KMS-11 (cell line): ENCODE data around the gene THRB.

Experiments used
- H2AFZ ChIP-seq: fragments of 200-600 bp; sonication (generic); 2 replicates; pipeline ENCODE4 v1.6.1; 2016; ENCODE audit warnings: antibody characterized with exemption, mixed run types, low read depth
- H3K27ac ChIP-seq: fragments of 200-600 bp; sonication (generic); 2 replicates; pipeline ENCODE4 v1.6.1; 2016; ENCODE audit warnings: mild to moderate bottlenecking, mixed run types
- H3K27me3 ChIP-seq: fragments of 200-600 bp; sonication (generic); 2 replicates; pipeline ENCODE4 v1.6.1; 2017; ENCODE audit warnings: mild to moderate bottlenecking, low read depth, mixed run types, moderate library complexity; ENCODE audit not compliant: insufficient read depth
- H3K36me3 ChIP-seq: fragments of 200-600 bp; sonication (generic); 2 replicates; pipeline ENCODE4 v1.6.1; 2017; ENCODE audit warnings: mild to moderate bottlenecking, mixed run types; ENCODE audit not compliant: insufficient read depth
- H3K4me1 ChIP-seq: fragments of 200-600 bp; sonication (generic); 2 replicates; pipeline ENCODE4 v1.6.1; 2016; ENCODE audit warnings: mild to moderate bottlenecking, low read depth, mixed run types; ENCODE audit not compliant: poor library complexity, severe bottlenecking
- H3K4me2 ChIP-seq: fragments of 200-600 bp; sonication (generic); 2 replicates; pipeline ENCODE4 v1.7.0; 2016; ENCODE audit warnings: mild to moderate bottlenecking, mixed run types
- H3K4me3 ChIP-seq: fragments of 200-600 bp; sonication (generic); IDR thresholded peaks from 2 replicates; pipeline ENCODE4 v1.6.1; 2017; ENCODE audit warnings: low read depth, low read length, mixed read lengths; ENCODE audit not compliant: insufficient read depth
- H3K79me2 ChIP-seq: fragments of 200-600 bp; sonication (generic); 2 replicates; pipeline ENCODE4 v1.6.1; 2016; ENCODE audit warnings: low read depth, mixed run types; ENCODE audit not compliant: insufficient read depth
- H3K9ac ChIP-seq: fragments of 200-600 bp; sonication (generic); 2 replicates; pipeline ENCODE4 v1.6.1; 2016; ENCODE audit warnings: mild to moderate bottlenecking, mixed run types
- H4K20me1 ChIP-seq: fragments of 200-600 bp; sonication (generic); 2 replicates; pipeline ENCODE4 v1.6.1; 2016; ENCODE audit warnings: mild to moderate bottlenecking, mixed run types; ENCODE audit not compliant: insufficient read depth
- CTCF ChIP-seq: fragments of 200-600 bp; sonication (generic); conservative IDR thresholded peaks from 2 replicates; pipeline ENCODE4 v1.6.1; 2017; ENCODE audit warnings: low read depth, mild to moderate bottlenecking, antibody characterized with exemption, low read length, moderate library complexity, mixed read lengths

THRB gene

GRCh38 chr3:24435584-24435983 is 59.1 kb downstream of the THRB start:
- Histone ChIP-seq H3K4me2 (no peak overlapping the region), H3K27ac (no peak overlapping the region), H3K27me3 (no peaks in the 10 kb centered on the region), H2AFZ (no peak overlapping the region), H4K20me1 (no peaks in the 10 kb centered on the region), H3K4me1 (no peaks in the 10 kb centered on the region), H3K4me3 (no peak overlapping the region), H3K79me2 (no peaks in the 10 kb centered on the region), H3K9ac (no peak overlapping the region), H3K36me3 (no peaks in the 10 kb centered on the region)
- no peak for TF ChIP-seq CTCF

GRCh38 chr3:24434651-24435050 is 60.0 kb downstream of the THRB start:
- H3K27ac ChIP-seq = no peak overlapping the region
- no peak overlapping the region for H3K4me2 ChIP-seq
- TF ChIP-seq CTCF = no peak
- H3K9ac ChIP-seq = no peak overlapping the region
- no peaks in the 10 kb centered on the region for H4K20me1 ChIP-seq
- H3K79me2 ChIP-seq = no peaks in the 10 kb centered on the region
- H3K4me3 ChIP-seq = no peak overlapping the region
- H3K27me3 ChIP-seq = no peaks in the 10 kb centered on the region
- no peaks in the 10 kb centered on the region for H3K36me3 ChIP-seq
- no peak overlapping the region for H2AFZ ChIP-seq
- no peaks in the 10 kb centered on the region for H3K4me1 ChIP-seq

- Histone ChIP-seq H3K4me1 (no peaks in the 10 kb centered on the region), H4K20me1 (no peaks in the 10 kb centered on the region), H3K4me2 (no peak overlapping the region), H3K36me3 (no peaks in the 10 kb centered on the region), H3K4me3 (no peak overlapping the region), H2AFZ (no peak overlapping the region), H3K27ac (no peak overlapping the region), H3K79me2 (no peaks in the 10 kb centered on the region), H3K27me3 (no peaks in the 10 kb centered on the region), H3K9ac (no peak overlapping the region)
- no peak for TF ChIP-seq CTCF
Measured at GRCh38 chr3:24433838-24434591, 60.6 kb downstream of the THRB start.

- no peaks in the 10 kb centered on the region for H3K4me1 ChIP-seq
- H4K20me1 ChIP-seq = no peaks in the 10 kb centered on the region
- no peaks in the 10 kb centered on the region for H3K36me3 ChIP-seq
- TF ChIP-seq CTCF = no peak
- H3K9ac ChIP-seq = no peak overlapping the region
- H3K79me2 ChIP-seq = no peaks in the 10 kb centered on the region
- no peak overlapping the region for H3K27ac ChIP-seq
- H3K27me3 ChIP-seq = no peaks in the 10 kb centered on the region
- H2AFZ ChIP-seq = no peak overlapping the region
- H3K4me3 ChIP-seq = no peak overlapping the region
- no peak overlapping the region for H3K4me2 ChIP-seq
Measured at GRCh38 chr3:24432989-24433388, 61.7 kb downstream of the THRB start.
